ENCODE measurements around the gene SHC2. TPM values are rescaled to one million over a fixed set of nuclear protein-coding genes. Genes with fewer than 3 reads are reported as not detected.
"Not testable (repeated sequence)": the region's sequence is repeated elsewhere in the genome, so short reads cannot be mapped to it uniquely, and the experiment has no call there.

The SHC2 gene
- total RNA-seq, 1 donor from 2014 or later, result 57.8 TPM

- not testable (repeated sequence) for DNase-seq (ENCODE audit: low spot score); ATAC-seq
These were observed 33.2 kb downstream of the SHC2 start for GRCh38 chr19:427675-428074.

DNA sequence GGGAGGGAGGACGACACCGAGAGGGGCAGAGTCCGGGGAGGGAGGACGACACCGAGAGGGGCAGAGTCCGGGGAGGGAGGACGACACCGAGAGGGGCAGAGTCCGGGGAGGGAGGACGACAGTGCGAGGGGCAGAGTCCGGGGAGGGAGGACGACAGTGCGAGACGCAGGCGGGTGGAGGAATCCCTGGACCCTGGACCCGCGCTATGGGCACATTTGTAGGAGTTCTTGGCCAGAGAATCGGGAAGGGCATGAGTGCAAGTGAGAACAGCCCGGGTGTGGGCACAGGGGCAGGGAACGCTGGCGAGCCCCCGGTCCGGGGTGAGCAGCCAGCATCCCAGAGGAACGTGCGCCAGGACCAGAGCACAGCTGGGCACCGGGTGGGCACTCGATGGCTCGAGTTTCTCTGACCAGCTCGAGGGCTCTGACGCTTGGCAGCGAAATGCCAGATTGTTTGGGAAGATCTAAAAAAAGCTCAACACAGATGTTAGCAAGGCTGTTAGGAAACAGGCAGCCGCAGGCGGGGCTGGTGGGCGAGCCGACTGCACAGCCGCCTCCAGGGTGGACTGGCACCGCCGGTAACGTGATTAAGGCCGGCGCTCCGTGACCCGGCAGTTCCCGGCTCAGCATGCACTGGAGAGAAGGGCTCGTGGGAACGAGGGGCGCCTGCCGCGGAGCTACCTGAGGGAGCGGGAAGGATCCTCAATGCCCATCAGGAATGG lies 33.9 kb downstream of the SHC2 start:
- DNase-seq (ENCODE audit: low spot score) (no peak), ATAC-seq (no peak)

- no peak for ATAC-seq
- DNase-seq (ENCODE audit: low spot score), result no peak
These were observed 35.8 kb downstream of the SHC2 start for GRCh38 chr19:425056-425455.

DNA sequence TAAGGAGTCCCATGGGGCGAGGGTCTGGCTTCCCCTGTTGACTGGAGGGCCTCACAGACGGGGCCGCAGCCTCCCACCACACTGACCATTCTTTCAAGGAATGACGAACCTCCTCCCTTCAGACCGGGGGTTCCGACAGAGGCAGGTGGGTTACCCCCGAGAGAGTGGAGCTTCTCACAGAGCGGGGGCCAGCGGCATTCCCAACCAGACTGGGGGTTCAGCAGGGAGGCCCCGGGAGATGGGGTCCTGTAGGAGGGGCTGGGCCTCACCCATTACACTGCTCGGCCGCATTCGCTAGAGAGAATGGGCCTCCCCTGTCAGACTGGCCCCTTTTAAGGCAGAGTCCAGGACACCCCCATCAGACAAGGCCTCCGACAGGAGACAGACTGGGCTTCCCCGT lies 36.3 kb downstream of the SHC2 start:
- ATAC-seq, result peak; percentile 11
- DNase-seq (ENCODE audit: low spot score), result no peak

- ATAC-seq (peak; percentile 33), DNase-seq (ENCODE audit: low spot score) (no peak)
These were observed 37.0 kb downstream of the SHC2 start for GRCh38 chr19:423691-424466.

DNA sequence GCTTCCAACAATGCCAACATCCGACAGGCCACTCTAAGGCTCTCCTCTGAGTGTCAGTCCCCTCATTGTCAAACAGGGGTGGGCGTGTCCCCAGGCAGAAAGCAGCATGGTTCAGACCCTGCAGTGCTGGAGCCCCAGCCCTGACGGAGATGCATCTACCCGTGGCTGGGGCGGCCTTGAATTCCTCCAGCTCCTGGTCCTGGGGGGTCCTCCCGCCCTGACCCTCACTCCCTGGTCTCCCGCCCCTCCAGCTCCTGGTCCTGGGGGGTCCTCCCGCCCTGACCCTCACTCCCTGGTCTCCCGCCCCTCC lies 38.0 kb downstream of the SHC2 start:
- DNase-seq (ENCODE audit: low spot score); ATAC-seq: not testable (repeated sequence)

DNA sequence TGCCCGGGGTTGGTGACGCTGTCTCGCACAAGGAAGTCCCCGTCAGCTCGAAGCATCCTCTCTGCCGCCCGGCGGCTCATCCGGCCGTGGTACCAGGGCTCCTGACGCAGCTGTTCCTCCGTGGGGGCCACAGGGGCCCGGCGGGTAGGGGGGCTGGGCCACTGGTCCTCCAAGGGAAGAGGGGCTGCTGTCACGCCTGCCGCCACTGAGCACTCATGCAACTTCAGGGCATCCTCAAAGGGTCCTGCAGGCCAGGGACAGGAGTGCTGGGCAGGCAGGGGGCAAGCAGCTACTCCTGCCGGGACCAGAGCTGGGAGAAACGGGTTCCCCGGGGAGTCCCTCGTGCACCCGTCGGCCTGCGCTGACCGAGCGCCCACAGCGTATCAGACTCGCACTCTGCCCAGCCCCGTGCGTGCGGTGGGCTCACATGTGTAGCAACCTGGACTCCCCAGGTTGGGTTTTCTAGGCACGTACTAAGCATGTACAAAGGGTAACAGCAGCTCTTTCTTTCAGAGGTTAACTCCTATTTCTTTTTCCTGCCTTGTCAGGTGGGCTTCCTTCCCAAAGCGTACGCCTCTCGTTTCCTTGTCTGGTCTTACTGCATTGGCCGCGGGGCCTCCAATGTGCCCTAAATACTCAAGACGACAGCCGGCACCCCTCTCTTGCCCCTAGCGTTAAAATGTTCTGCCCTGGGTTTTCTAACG lies 38.5 kb downstream of the SHC2 start:
- no peak for ATAC-seq
- no peak for DNase-seq (ENCODE audit: low spot score)

DNA sequence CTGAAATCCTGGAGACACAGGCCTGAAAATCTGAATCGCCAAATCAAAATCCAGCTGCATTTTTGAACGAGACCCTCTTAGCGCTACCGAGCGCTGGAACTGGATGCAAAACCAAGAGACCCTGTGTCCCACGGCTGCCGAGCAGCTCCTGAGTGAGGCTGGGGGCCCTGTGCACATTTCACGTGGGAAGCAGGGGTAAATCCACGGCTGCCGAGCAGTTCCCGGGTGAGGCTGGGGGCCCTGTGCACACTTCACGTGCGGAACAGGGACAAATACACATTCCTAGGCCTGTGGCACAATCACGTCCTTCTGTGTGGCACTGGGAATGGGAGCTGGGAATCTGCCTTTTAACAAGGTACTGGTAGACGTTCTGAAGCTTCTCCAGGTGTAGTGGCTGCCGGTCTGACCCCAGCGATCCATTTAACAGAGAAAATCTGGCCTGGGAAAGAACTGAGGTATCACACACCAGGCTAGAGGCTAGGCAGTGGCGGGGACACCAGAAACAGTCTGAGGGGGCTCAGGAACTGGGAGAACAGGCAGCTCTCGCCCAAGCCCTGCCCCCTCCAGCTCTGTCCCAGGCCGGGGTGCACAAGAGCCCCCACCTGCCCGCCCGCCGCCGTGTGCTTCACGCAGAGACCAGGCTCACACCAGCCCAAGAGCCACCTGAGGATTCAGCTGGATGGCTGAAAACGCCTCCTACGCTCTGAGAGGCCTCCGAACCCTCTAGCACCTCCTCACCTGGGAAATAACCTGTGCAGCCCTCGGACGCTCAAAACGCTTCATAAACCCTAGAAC lies 40.9 kb downstream of the SHC2 start:
- DNase-seq (ENCODE audit: low spot score) (no peak), ATAC-seq (no peak)

DNA sequence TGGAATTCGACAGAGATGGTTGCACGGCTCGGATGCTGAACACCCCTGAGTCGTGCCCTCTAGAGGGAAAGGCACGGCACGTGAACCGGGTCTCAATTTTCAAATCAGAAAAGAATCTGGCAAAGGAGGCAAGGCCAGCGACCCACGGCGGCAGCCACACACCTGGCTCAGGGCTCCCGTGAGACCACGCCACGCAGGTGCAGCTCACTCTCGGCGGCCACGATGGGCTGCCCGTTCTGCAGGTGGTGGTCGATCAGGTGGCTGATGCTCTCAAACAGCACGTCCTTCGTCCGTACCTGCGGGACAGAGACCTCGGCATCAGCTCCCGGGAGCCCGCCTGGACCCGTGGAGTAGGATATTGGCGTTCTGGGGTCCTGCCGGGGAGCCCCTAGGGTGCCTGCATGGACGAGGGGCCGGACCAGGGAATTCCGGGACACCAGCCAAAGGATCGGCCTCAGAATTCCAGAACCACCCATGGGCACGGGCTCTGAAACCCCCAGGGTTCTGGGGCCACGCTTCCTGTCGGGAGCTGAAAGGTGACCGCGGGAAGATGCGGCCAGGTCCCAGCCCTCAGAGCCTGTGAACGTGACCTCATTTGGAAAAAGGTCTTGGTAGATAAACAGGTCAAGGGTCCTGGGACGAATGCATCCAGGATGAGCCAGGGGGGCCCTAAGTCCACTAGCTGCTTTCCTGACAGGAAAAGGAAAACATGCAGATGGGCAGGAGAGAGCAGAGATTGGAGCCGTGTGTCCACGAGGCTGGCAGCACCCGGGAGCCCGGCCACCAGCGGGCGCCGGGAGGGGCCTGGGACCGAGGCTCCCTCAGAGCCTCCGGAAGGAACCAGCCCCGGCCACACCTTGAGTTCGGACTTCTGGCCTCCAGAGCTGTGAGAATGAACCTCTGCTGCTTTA lies 41.8 kb downstream of the SHC2 start:
- DNase-seq (ENCODE audit: low spot score), result no peak
- ATAC-seq, result peak; percentile 29

DNA sequence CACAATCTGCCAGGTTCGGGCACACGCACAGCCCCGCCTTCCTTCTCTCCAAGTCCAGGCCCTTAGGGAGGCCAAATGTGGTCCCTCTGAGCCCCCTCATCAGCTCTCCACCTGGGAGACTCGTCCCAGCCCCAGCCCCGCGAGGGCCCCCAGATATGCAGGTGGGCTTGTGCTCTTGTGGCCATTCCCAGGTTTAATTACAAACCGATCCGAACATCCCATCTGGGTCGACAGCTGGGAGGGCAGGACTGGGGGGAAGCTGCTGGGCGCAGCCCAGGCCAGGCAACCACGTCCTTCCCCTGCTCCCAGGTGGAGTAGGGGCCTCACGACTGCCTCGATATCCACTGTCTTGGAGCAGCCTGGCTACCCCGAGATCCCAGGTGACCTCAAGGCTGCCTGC lies 44.4 kb downstream of the SHC2 start:
- no peak for ATAC-seq

GRCh38 chr19:415292-415691 lies 45.5 kb downstream of the SHC2 start:
- DNase-seq (ENCODE audit: low spot score), result no peak

More for the DNA sequence above, 44.4 kb downstream of the SHC2 start:
- DNase-seq (ENCODE audit: low spot score), result no peak

GRCh38 chr19:413756-414420 lies 46.9 kb downstream of the SHC2 start:
- no peak for ATAC-seq
- DNase-seq (ENCODE audit: low spot score), result no peak

More at GRCh38 chr19:415292-415691, 45.5 kb downstream of the SHC2 start:
- ATAC-seq, result no peak

- DNase-seq (ENCODE audit: low spot score) (no peak), ATAC-seq (no peak)
These were observed 48.2 kb downstream of the SHC2 start for GRCh38 chr19:412356-413355.

- ATAC-seq (no peak), DNase-seq (ENCODE audit: low spot score) (peak; percentile 41)
These were observed 49.0 kb downstream of the SHC2 start for GRCh38 chr19:411723-412355.

DNA sequence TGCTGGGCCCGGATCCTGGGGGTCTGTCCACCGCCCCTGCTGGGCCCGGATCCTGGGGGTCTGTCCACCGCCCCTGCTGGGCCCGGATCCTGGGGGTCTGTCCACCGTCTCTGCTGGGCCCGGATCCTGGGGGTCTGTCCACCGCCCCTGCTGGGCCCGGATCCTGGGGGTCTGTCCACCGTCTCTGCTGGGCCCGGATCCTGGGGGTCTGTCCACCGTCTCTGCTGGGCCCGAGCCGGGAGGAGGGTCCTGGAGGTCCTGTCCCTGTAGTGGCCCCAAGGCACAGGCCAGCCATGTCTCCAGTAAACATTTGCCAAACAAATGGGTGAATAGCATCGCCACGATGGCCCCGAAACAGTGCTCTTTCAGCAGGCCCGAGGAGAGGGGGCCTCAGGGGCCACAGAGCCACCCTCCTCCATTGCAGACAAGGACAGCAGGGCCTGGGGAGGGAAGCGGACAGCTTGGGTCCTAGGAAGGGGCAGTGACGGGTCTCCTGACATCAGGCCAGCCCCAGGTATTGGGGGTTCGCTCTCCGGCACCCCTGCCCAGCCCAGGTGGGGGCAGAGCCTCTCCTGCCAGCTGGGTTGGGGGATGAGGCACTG lies 49.6 kb downstream of the SHC2 start:
- ATAC-seq, result not testable (repeated sequence)
- DNase-seq (ENCODE audit: low spot score), result peak; percentile 40

DNA sequence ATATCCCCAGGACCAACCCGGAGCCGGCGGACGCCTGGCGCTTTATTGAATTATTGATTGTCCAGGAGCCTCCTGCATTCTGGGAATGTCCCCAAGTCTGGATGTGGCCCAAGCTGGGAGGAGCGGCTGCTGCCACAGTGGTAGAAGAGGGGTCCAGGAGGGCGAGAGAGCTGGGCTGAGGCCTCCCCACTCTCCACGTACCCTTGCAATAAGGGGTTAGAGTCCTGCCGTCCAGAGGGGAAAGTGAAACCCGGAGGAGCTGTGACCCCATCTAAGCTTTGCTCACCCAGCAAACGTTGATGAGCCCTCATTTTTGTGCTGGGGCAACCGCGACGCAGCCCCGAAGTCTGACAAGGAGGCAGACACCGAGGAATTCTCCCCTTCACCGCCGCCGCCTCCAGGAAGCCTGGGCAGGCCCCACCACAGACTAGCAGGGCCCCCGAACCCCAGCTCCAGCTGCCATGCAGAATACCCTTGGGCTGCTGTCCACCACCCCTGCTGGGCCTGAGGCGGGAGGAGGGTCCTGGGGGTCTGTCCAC lies 50.5 kb downstream of the SHC2 start:
- DNase-seq (ENCODE audit: low spot score) (peak; percentile 69), ATAC-seq (peak; percentile 73)
